WTC11 (cell line): ENCODE measurements around the gene STKLD1.

Experiments
- ATF1 ChIP-seq: sonication (generic); formaldehyde crosslinking; IDR thresholded peaks from 2 replicates; pipeline ENCODE4 v1.8.1; 2023; ENCODE audit warnings: mild to moderate bottlenecking, moderate library complexity, missing genetic modification reagents
- CTCF ChIP-seq: fragments of 200-600 bp; IDR thresholded peaks from 2 replicates; pipeline ENCODE4 v1.8.0; 2022; ENCODE audit warnings: antibody characterized with exemption
- E2F4 ChIP-seq: sonication (generic); formaldehyde crosslinking; IDR thresholded peaks from 2 replicates; pipeline ENCODE4 v1.8.1; 2022; ENCODE audit warnings: low read depth, mild to moderate bottlenecking, moderate library complexity, missing genetic modification reagents, borderline replicate concordance
- ELF4 ChIP-seq: sonication (generic); formaldehyde crosslinking; IDR thresholded peaks from 2 replicates; pipeline ENCODE4 v1.8.1; 2022; ENCODE audit warnings: low read depth, mild to moderate bottlenecking, moderate library complexity, missing genetic modification reagents
- ETV6 ChIP-seq: sonication (generic); formaldehyde crosslinking; IDR thresholded peaks from 2 replicates; pipeline ENCODE4 v1.8.1; 2022; ENCODE audit warnings: mild to moderate bottlenecking, missing genetic modification reagents
- HMGXB4 ChIP-seq: sonication (generic); formaldehyde crosslinking; IDR thresholded peaks from 2 replicates; pipeline ENCODE4 v1.8.1; 2023; ENCODE audit warnings: mild to moderate bottlenecking, moderate library complexity, missing genetic modification reagents
- JUN ChIP-seq: sonication (generic); formaldehyde crosslinking; IDR thresholded peaks from 2 replicates; pipeline ENCODE4 v1.8.0; 2023; ENCODE audit warnings: mild to moderate bottlenecking, missing genetic modification reagents
- KAT7 ChIP-seq: sonication (generic); formaldehyde crosslinking; IDR thresholded peaks from 2 replicates; pipeline ENCODE4 v1.8.1; 2023; ENCODE audit warnings: missing genetic modification reagents, mild to moderate bottlenecking, borderline replicate concordance
- TEAD4 ChIP-seq: sonication (generic); formaldehyde crosslinking; IDR thresholded peaks from 2 replicates; pipeline ENCODE4 v1.8.0; 2022; ENCODE audit warnings: mild to moderate bottlenecking, missing genetic modification reagents
- ZBTB43 ChIP-seq: sonication (generic); formaldehyde crosslinking; IDR thresholded peaks from 2 replicates; pipeline ENCODE4 v1.8.1; 2023; ENCODE audit warnings: mild to moderate bottlenecking, missing genetic modification reagents
- ZNF138 ChIP-seq: sonication (generic); formaldehyde crosslinking; conservative IDR thresholded peaks from 2 replicates; pipeline ENCODE4 v1.8.1; 2022; ENCODE audit warnings: mild to moderate bottlenecking, moderate library complexity, missing genetic modification reagents
- ZNF232 ChIP-seq: sonication (generic); formaldehyde crosslinking; IDR thresholded peaks from 2 replicates; pipeline ENCODE4 v1.8.0; 2022; ENCODE audit warnings: mild to moderate bottlenecking, missing genetic modification reagents
- ZNF317 ChIP-seq: sonication (generic); formaldehyde crosslinking; IDR thresholded peaks from 2 replicates; pipeline ENCODE4 v1.8.1; 2023; ENCODE audit warnings: low read depth, mild to moderate bottlenecking, moderate library complexity, missing genetic modification reagents, borderline replicate concordance
- ZNF416 ChIP-seq: fragments of 250-450 bp; sonication (Bioruptor Pico); IDR thresholded peaks from 2 replicates; pipeline ENCODE4 v1.9.0; 2021; ENCODE audit warnings: mild to moderate bottlenecking, inconsistent platforms

GRCh38 chr9:133335924-133336811, 40.0 kb upstream of the STKLD1 start, which contains the start of gene SURF6:
- TF ChIP-seq ELF4 (CRISPR knock-in tag) (0 out of 2 replicates have a peak, but pooled peaks have one; percentile 31), ATF1 (0 out of 2 replicates have a peak, but pooled peaks have one; percentile 65), TEAD4 (CRISPR knock-in tag) (no peak), ZNF232 (CRISPR knock-in tag) (peak; percentile 80; the same call in 1 of the 2 replicates), CTCF (no peak), ZBTB43 (peak; percentile 98), KAT7 (CRISPR knock-in tag) (peak; percentile 89; the same call in 1 of the 2 replicates), HMGXB4 (CRISPR knock-in tag) (peak; percentile 90), ZNF138 (peak; percentile 94; the same call in 1 of the 2 replicates), ETV6 (CRISPR knock-in tag) (peak; percentile 97), E2F4 (0 out of 2 replicates have a peak, but pooled peaks have one; percentile 34), ZNF416 (CRISPR knock-in tag) (peak; percentile 84), JUN (CRISPR knock-in tag) (peak; percentile 71; the same call in 1 of the 2 replicates), ZNF317 (CRISPR knock-in tag) (no peak)
